Measurements from ENCODE around the gene MRC1. TPM values are rescaled to one million over a fixed set of nuclear protein-coding genes. Genes with fewer than 3 reads are reported as not detected.

The MRC1 gene
- total and polyA plus RNA-seq, 9 of the 15 experiments (the other 6 are each of a cell fraction or from before 2014, with no cell fraction given) = 0.01 to 0.20 (median 0.03) TPM; not detected in 5

DNA sequence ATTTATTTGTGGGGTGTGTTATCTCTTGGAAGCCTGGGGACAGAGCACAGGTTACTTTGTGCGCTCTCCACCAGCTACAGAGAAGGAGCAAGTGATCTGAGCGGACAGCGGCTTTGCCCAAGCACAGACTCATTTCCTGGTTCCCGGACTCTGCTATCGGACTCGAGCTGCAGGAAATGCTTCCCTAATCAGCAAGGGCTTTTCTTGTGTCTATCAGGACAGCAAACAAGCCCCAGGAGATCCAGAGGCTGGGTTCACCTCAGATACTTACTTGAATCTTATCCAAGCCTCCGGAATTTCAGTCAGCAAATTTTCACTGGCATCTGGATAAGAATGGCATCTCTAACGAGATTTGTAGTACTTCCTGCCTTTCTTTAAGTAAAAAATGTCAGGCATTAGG, 27.8 kb downstream of the MRC1 start:
- H3K27me3 ChIP-seq (ENCODE audit: control insufficient read depth in 2 of 2, insufficient read depth in 2 of 2, low read length in 2 of 2) = peaks cover 10 to 20% of the 10 kb centered on the region in 2 experiments; a peak in 3 of 5 replicates
- TF ChIP-seq, protein P1, sequence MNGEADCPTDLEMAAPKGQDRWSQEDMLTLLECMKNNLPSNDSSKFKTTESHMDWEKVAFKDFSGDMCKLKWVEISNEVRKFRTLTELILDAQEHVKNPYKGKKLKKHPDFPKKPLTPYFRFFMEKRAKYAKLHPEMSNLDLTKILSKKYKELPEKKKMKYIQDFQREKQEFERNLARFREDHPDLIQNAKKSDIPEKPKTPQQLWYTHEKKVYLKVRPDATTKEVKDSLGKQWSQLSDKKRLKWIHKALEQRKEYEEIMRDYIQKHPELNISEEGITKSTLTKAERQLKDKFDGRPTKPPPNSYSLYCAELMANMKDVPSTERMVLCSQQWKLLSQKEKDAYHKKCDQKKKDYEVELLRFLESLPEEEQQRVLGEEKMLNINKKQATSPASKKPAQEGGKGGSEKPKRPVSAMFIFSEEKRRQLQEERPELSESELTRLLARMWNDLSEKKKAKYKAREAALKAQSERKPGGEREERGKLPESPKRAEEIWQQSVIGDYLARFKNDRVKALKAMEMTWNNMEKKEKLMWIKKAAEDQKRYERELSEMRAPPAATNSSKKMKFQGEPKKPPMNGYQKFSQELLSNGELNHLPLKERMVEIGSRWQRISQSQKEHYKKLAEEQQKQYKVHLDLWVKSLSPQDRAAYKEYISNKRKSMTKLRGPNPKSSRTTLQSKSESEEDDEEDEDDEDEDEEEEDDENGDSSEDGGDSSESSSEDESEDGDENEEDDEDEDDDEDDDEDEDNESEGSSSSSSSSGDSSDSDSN (IDR thresholded peaks at IDR 0.05; ENCODE audit: borderline replicate concordance in 1 of 2, low read depth in 2 of 2, low read length in 2 of 2) = peak in 1 of 2 experiments; percentile 84; a peak in 1 of 4 replicates
- TF ChIP-seq, protein P2, sequence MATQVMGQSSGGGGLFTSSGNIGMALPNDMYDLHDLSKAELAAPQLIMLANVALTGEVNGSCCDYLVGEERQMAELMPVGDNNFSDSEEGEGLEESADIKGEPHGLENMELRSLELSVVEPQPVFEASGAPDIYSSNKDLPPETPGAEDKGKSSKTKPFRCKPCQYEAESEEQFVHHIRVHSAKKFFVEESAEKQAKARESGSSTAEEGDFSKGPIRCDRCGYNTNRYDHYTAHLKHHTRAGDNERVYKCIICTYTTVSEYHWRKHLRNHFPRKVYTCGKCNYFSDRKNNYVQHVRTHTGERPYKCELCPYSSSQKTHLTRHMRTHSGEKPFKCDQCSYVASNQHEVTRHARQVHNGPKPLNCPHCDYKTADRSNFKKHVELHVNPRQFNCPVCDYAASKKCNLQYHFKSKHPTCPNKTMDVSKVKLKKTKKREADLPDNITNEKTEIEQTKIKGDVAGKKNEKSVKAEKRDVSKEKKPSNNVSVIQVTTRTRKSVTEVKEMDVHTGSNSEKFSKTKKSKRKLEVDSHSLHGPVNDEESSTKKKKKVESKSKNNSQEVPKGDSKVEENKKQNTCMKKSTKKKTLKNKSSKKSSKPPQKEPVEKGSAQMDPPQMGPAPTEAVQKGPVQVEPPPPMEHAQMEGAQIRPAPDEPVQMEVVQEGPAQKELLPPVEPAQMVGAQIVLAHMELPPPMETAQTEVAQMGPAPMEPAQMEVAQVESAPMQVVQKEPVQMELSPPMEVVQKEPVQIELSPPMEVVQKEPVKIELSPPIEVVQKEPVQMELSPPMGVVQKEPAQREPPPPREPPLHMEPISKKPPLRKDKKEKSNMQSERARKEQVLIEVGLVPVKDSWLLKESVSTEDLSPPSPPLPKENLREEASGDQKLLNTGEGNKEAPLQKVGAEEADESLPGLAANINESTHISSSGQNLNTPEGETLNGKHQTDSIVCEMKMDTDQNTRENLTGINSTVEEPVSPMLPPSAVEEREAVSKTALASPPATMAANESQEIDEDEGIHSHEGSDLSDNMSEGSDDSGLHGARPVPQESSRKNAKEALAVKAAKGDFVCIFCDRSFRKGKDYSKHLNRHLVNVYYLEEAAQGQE (IDR thresholded peaks at IDR 0.05; ENCODE audit: borderline replicate concordance) = peak; percentile 35; the same call in 1 of the 2 replicates
- TF ChIP-seq, protein P2 (CRISPR knock-in tag; IDR thresholded peaks at IDR 0.05; ENCODE audit: low read depth) = no peak
- TF ChIP-seq, protein P3, sequence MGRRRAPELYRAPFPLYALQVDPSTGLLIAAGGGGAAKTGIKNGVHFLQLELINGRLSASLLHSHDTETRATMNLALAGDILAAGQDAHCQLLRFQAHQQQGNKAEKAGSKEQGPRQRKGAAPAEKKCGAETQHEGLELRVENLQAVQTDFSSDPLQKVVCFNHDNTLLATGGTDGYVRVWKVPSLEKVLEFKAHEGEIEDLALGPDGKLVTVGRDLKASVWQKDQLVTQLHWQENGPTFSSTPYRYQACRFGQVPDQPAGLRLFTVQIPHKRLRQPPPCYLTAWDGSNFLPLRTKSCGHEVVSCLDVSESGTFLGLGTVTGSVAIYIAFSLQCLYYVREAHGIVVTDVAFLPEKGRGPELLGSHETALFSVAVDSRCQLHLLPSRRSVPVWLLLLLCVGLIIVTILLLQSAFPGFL (CRISPR knock-in tag; IDR thresholded peaks at IDR 0.05) = no peak
- TF ChIP-seq ATF1 (CRISPR knock-in tag; IDR thresholded peaks at IDR 0.05) = no peak
- no peak for TF ChIP-seq ATF1 (tag; IDR thresholded peaks at IDR 0.05)
- peak; percentile 21; the same call in 1 of the 2 replicates for TF ChIP-seq TAL1 (IDR thresholded peaks at IDR 0.05)
- TF ChIP-seq EP300 (IDR thresholded peaks at IDR 0.05; ENCODE audit: low read length) = peak; percentile 6; the same call in 1 of the 2 replicates
- peak; percentile 65 for TF ChIP-seq ELF1 (tag; IDR thresholded peaks at IDR 0.05)
- peak; percentile 62; the same call in 1 of the 2 replicates for TF ChIP-seq CBFA2T3 (IDR thresholded peaks at IDR 0.05)
- FAIRE-seq (peak; percentile 78), DNase-seq (ENCODE audit: extremely low read depth in 1 of 4, low spot score in 3 of 4) (peak in 2 of 4 experiments; percentile 19 to 45), ATAC-seq (peak; percentile 82)
- ChIA-PET POLR2A (interaction anchor here (1.2 kb wide), 1 partner anchor 11 kb away, joined by 3 read pairs; no protein-coding TSS in a partner anchor), CTCF (ENCODE audit: low intra/inter-chr PET ratio) (no interaction called here)
- in situ Hi-C loops (cut with MboI) = no loop called here
- intact Hi-C loops (cut with micrococcal nuclease) = no loop called here
- no peaks in the 10 kb centered on the region for H3K9me1 ChIP-seq (ENCODE audit: control insufficient read depth, insufficient read depth, low read length)
- H3K27ac ChIP-seq (ENCODE audit: extremely low read depth, low read depth, low read length) = no peak overlapping the region
- BruUV-seq (replicated peaks) = no TSS peak
- no peak overlapping the region for H3K4me3 ChIP-seq
- no peaks in the 10 kb centered on the region for H3K79me2 ChIP-seq (ENCODE audit: control insufficient read depth, insufficient read depth, low read length)
- H3K4me2 ChIP-seq (ENCODE audit: insufficient read depth, low read length) = peak overlapping the region; percentile 13; the same call in 1 of the 2 replicates
- H3K9me3 ChIP-seq (replicated peaks; ENCODE audit: control insufficient read depth, insufficient read depth, low read depth, low read length) = no peaks in the 10 kb centered on the region
- WGBS (ENCODE audit: insufficient coverage, low coverage, missing lambda C conversion rate) = under 1% methylated on average over 8 of the region's 8 CpGs
- H4K20me1 ChIP-seq (replicated peaks; ENCODE audit: control insufficient read depth, insufficient read depth, low read length) = no peaks in the 10 kb centered on the region
- peak overlapping the region in 1 of 2 experiments; percentile 66; a peak in 1 of 4 replicates for H3K9ac ChIP-seq (ENCODE audit: insufficient read depth in 1 of 2, low read depth in 2 of 2, low read length in 2 of 2)
- no peaks in the 10 kb centered on the region for H3K36me3 ChIP-seq (ENCODE audit: control insufficient read depth, insufficient read depth, low read length)
- no peaks in the 10 kb centered on the region for H3K4me1 ChIP-seq (replicated peaks in 1 of 2; ENCODE audit: control insufficient read depth in 2 of 2, insufficient read depth in 2 of 2, low read length in 2 of 2)
- no peak overlapping the region for H2AFZ ChIP-seq (ENCODE audit: low read depth, low read length)

Measured in K562 (cell line).